AG08395 (cell line): ENCODE data around the gene IL16.
"Not testable (repeated sequence)": the region's sequence is repeated elsewhere in the genome, so short reads cannot be mapped to it uniquely, and the experiment has no call there.

ENCODE experiments used
- DNase-seq: peaks from one replicate; pipeline ENCODE4 v3.0.0; 2012; ENCODE audit warnings: mixed read lengths, low spot score

IL16 gene

GRCh38 chr15:81196576-81197254 is at the start of gene IL16:
IL16 (plus strand) TSS chr15:81196879; CDS start chr15:81225400, 28,521 bp downstream.
- DNase-seq = no peak

DNA sequence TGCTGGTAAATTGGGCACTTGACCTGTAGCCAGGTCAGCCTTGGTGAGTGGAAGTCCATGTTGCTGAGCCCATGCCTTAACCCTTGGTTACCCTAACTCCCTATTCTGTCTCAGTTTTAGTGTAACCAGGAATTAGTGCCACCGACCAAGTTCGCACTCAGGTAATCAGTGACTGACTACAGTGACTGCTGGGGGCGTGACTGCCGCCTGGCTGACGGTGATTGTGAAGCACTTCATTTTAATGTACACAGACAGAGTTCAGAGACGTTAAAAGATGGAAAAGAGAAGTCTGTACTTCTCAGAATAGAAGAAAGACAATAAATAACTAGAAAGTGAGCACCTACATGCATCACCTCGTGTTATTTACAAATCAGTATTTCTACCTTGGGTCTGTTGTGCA is 45.3 kb upstream of the IL16 start:
- DNase-seq = no peak

- no peak for DNase-seq
Measured at GRCh38 chr15:81152339-81152738, 44.3 kb upstream of the IL16 start.

GRCh38 chr15:81152799-81153198 is 43.9 kb upstream of the IL16 start:
- peak; percentile 43 for DNase-seq

DNA sequence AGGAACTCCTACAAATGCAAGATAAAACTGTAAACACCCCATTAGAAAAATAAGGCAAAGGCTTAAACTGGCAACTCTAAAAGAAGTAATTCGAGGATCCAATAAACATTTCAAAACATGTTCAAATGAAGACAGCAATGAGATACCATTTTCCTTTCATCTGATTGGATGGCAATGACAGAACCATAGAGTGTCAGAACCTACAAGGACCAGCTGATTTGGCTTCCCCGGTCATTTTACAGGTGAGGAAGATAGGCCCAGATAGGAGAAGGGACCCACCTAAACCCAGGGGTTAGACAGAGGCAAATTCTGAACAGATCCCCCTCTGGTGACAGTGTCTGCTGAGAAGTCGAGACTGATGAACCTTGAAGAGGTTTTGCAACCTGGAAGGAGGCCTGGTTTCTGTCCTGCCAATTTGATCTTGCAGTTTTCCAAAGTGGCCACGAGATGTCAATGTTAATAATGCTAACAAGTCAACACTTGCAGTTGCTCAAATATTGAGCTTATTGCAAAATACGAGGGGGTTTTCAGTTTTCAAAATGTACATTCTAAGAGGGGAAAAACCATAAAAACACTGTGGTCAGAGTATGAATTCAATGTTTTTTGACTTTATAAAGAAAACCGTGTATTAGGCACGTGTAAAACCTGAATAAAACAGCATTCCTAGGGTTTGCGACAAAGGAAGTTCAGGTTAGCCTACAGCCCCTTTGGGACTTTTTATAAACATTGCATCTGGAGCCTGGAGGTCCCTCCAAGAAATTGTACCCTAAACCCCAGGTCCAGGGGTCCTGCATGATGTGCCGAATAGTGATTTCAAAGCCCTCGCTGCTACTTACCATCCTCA is 41.1 kb upstream of the IL16 start:
- peak; percentile 68 for DNase-seq

DNA sequence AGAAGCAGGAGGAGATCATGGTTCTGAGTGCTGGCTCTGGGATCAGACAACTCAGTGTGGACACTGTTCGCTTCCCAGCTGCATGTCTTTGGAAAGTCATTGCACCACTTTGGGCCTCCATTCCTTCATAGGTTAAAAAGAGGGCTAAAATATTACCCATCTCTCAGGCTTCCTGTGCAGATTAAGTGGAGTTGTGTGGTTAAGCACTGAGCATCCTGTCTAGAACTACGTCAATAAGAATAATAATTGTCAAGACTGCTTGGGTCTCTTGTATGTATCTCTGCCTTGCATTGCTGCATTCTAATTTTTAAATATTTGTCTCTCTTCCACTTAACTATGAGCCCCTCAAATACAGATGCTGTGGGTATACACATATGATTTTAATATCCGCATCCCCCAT is 40.4 kb upstream of the IL16 start:
- DNase-seq = no peak

DNA sequence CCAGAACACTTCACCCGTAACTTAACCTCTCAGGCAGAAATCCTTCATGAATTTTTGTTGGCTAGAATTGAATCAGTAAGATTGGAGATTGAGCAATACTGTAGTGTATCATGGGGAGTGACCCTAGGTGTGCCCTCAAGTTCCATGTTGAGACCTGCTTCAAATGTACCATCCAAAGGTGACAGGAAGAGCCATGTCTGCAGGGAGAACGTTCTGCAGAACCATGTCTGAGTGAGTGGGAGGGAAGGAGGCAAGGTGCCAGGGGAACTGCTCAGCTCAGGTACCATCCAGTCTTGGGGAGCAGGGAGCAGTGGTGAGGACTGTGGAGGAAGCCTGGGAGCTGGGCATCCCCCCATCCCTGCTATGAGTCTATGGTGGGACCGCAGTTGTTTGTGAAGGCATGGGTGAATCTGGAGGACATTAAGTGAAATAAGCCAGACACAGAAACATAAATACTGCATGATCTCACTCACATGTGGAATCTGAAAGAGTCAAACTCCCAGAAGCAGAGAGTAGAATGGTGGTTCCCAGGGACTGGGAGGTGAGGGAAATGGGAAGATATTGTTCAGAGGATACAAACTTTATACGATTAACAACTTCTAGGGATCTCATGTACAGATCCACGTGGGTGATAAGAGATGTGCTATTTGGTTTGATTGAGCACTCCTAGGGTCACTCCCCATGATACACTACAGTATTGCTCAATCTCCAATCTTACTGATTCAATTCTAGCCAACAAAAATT is 39.3 kb upstream of the IL16 start:
- DNase-seq = no peak

GRCh38 chr15:81157939-81158223 is 38.8 kb upstream of the IL16 start:
- no peak for DNase-seq

GRCh38 chr15:81158561-81158960 is 38.1 kb upstream of the IL16 start:
- not testable (repeated sequence) for DNase-seq

DNA sequence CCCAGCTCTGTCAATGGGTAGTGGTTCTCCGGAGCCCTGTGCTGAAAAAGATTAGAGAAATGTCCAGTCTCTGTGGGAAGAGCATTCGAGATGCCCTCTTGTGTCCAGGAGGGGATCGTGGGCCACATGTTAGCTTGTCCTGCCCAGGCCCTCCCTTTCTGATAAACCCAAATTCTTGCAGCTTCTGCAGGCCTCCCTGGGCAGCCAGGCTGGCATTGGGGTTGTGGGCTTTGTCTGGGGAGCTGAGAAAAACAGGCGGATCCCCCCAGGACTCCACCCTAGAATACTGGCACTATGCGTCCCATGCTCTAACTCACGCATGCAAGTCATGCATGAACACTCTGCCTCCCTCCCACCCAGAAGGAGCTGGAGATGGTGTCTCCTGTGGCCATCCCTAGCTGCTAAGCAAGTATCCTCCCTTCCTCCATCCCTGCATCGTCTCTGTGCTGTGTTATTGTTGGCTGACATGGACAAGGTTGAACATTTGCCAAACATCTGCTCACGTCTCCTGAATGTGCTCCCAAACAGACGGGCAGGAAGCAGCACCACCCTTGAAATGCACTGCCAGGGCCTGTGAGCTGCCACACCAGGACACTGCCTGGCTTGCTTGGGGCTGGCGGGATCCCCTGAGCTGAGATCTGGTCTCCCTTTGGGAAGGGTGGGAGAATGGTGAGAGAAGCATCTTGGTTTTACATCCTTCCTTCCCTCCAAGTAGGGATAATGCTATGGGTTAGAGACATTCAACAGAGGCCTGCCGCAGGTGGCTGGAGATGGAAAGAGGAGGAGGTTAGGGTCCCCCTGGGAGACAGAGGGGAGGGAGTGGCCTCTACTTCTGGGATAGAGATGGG is 36.1 kb upstream of the IL16 start:
- DNase-seq = peak; percentile 81

GRCh38 chr15:81161160-81161673 is 35.5 kb upstream of the IL16 start:
- DNase-seq = no peak

DNA sequence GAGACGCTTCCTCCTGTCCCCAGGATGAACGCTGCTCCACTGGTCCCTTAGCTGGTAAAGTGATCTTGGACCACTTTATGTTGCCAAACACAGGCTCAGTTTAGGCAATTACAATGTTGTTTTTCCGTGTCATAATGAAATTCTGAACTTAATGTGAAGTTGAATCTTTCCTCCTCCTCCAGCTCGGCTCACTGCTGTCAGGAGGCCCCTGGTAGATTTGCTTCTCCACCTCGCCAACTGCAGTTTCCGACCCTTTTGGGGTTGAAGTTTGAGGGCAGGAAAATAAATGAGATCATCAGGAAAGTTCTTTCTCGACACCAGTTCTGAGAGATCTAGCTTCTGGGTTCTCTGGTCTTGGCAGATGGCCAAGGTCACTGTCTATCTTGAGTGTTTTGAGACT is 34.8 kb upstream of the IL16 start:
- DNase-seq = no peak

DNA sequence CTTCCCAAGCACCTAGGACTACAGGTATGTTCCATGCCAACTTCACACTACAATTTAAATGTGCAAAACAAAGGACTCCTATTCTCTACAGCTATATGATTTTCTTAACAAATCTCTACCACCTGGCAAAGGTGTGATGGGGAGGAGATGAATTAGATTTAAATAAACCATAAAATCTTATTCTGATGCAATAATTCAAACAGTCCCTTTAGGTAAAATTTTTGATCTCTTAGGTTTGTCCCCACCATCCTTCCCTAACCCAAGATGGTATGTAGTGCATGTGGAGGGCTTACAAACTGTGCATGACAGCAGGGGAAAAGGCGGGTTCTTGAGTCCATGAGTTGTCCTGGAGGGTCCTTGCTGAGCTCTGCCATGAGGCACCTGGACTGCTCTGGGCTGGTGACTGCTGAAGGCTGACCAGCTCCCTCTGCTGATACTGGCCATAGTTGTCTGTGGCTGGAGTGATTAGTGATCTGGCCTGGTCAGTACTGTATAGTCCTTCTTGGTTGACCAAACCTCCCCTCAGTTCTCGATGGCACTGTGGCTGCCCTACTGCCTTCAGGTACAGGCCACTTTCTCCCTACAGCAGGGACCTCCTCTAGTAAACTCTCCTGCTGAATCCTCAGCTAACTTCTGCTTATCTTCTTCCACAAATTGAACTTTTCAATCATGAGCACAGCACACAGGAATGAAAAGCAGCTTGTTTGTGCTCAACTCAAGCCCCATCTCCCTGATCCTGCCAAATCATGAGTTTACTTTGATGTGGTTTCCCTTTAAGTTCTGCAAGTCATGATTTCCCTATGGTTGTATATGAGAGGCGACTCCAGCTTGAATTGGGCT is 32.5 kb upstream of the IL16 start:
- DNase-seq = peak; percentile 69

DNA sequence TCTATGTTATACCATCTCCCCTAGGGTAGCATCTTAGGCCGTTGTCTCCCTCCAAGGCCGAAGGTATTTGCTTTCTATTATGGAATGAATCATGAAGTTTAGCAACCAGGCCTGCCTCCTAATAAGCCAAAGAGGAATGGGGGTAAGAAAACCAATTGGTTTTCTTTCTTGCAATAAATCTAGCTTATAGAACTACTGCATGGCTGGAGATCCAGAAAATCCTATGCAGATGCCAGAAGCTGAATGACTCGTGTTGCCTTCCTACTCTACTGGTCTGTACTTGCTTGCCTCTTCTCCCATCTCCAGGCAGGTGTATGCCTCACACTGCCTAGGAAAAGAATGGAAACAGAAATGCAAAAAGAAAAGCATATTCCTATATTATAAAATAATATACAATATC is 31.1 kb upstream of the IL16 start:
- DNase-seq = peak; percentile 18

DNA sequence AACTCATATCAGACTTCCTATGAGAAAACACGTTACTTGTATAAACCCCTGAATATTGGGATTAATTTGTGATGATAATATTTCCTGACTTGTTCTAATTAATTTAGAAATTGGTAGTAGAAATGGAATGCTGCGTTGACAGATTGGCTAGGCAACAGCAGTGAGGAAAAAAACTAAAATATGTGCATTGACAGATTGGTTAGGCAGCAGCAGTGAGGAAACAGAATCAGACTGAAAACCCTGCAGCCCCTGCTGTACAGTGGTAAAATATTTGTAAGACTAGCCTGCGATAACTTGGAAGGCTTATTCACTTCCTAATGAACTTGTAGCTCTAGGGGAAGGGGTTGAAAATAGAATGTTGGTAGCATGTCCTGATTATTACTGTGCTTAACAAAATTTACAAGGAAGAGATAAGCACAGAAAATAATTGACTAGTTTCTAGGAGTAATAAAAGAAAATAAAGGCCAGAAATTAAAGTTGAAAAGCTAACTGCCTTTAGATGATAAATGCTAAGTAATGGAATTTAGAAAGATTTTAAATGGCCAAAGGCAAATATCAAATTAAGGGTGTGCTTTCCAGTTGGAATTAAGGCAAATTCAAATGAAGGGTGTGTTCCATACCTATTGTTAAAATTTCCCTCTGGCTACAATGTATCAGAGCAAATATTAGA is 29.9 kb upstream of the IL16 start:
- DNase-seq = no peak

GRCh38 chr15:81168131-81168526 is 28.6 kb upstream of the IL16 start:
- no peak for DNase-seq

DNA sequence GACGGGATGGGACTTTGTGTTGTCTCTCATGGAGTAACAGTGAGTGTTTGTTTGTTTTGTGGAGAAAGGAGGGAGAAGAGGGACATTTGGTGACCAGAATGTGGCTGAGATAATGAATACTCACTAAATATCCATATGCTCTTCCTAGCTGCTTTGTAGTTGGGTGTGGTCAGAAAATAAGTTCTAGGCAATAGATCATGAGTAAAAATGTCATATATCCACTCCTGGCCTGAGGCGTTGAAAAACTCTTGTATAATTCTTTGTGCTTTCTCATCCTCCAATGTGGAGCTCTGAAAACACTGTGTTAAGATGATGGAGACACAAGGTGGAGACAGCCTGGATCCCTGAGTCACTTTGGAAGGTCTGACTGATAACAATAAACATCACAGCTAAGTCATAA is 28.0 kb upstream of the IL16 start:
- DNase-seq = no peak

- no peak for DNase-seq
Measured at GRCh38 chr15:81170511-81170910, 26.2 kb upstream of the IL16 start.

DNA sequence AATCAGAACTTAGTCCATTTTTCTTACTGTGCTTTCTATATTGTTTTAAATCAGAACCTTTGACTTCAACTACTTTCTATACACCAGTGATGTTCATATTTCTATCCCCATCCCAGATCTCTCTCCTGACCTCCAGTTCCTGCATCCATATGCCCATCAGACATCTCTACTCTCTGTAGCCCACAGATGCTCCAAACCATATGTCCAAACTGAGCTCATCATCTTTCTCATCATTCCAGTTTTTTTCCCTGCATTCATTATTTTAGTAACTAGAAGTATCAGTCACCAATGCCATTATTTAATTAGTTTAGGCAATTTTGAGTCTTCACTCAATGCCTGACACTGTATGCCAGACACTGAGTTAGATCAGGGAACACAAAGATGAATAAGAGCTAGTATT is 25.4 kb upstream of the IL16 start:
- no peak for DNase-seq

GRCh38 chr15:81174125-81174791 is 22.4 kb upstream of the IL16 start:
- DNase-seq = no peak
